ENCODE data around the gene KIF25.

Gene KIF25

DNA sequence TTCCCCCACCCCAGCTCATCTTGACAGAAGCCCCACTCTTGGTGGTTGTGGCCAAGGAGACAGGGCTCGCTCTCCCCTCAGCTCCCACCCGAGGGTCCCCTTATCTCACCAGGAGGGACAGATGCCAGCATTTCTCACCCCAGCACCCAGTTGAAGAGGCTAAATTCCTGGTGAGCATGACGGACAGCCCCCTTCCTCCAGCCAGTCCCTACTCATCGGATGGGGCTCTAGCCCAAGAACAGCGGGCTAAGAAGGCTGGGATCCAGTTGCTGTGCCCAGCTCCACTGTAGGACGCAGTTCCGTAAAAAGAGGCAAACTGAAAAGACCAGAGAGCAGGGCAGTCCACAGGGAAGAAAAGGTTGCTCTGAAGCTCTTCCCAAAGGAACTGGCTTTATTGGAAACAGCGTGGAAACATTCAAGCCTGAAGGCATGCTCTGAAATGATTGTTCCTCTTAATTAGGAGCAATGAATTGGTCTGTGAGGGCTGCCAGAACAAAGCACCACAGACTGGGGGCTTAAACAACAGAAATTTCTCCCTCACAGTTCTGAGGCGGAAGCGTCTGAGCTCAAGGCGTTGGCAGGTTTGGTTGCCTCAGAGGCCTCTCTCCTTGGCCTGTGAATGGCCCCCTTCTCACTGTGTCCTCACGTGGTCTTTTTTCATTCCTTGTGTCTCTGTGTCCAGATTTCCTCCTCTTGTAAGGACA, 17.9 kb upstream of the KIF25 start:
- TF ChIP-seq, protein P1, sequence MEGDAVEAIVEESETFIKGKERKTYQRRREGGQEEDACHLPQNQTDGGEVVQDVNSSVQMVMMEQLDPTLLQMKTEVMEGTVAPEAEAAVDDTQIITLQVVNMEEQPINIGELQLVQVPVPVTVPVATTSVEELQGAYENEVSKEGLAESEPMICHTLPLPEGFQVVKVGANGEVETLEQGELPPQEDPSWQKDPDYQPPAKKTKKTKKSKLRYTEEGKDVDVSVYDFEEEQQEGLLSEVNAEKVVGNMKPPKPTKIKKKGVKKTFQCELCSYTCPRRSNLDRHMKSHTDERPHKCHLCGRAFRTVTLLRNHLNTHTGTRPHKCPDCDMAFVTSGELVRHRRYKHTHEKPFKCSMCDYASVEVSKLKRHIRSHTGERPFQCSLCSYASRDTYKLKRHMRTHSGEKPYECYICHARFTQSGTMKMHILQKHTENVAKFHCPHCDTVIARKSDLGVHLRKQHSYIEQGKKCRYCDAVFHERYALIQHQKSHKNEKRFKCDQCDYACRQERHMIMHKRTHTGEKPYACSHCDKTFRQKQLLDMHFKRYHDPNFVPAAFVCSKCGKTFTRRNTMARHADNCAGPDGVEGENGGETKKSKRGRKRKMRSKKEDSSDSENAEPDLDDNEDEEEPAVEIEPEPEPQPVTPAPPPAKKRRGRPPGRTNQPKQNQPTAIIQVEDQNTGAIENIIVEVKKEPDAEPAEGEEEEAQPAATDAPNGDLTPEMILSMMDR (IDR thresholded peaks at IDR 0.05; ENCODE audit: low read depth, low read length), result no peak
- H3K4me3 ChIP-seq (replicated peaks in 1 of 2; ENCODE audit: low read depth in 2 of 2, low read length in 2 of 2), result no peak overlapping the region
- no peak for DNase-seq (ENCODE audit: low read depth in 2 of 2)

DNA sequence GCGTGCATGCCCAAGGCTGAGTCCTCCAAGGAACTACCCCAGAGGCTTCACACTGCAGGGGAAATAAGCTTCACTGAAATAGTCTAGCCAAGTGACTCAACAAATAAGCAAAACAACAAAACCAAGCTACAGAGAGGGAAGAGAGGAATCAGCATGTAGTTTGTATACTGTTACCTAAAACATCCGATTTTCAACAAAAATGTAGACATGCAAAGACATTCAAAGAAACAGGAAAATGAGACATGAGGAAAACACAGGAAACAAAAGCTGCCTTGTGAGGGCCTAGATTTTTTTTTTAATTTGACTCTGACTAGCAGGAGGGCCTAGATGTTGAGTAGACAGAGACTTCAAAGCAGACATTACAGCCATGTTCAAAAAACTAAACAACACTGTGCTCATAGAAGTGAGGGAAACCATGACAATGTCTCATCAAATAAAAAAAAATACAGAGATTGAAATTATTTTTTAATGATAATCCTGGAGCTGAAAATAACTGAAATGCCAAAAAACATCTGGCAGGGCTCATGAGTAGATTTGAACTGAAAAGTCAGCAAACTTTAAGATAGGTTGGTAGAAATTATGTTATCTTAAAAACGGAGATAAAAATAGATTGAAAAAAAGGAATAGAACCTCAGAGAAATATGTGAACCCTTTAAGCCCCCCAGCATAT, 16.4 kb upstream of the KIF25 start:
- TF ChIP-seq, protein P1 (IDR thresholded peaks at IDR 0.05; ENCODE audit: low read depth, low read length), result no peak
- peak; percentile 9 to 22 for DNase-seq (ENCODE audit: low read depth in 2 of 2)
- H3K4me3 ChIP-seq (replicated peaks in 1 of 2; ENCODE audit: low read depth in 2 of 2, low read length in 2 of 2), result no peak overlapping the region

DNA sequence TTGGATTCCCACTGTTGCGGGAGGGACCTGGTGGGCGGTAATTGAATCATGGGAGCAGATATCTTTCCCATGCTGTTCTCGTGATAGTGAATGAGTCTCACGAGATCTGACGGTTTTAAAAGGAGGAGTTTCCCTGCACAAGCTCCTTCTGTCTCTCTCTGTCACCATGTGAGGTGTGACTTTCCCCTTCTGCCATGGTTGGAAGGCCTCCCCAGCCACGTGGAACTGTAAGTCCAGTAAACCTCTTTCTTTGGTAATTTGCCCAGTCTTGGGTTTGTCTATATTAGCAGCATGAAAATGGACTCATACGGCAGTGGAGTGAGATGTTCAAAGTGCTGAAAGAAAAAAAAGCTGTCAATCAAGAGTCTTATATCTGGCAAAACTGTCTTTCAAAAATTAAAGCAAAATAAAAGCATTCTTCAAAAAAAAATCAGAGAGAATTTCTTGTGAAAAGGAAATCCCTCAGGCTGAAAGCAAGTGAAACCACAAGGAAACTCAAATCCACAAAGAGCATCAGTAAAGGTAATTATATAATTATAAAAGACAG, 15.5 kb upstream of the KIF25 start:
- TF ChIP-seq, protein P1 (IDR thresholded peaks at IDR 0.05; ENCODE audit: low read depth, low read length), result no peak
- no peak for DNase-seq (ENCODE audit: low read depth in 2 of 2)

DNA sequence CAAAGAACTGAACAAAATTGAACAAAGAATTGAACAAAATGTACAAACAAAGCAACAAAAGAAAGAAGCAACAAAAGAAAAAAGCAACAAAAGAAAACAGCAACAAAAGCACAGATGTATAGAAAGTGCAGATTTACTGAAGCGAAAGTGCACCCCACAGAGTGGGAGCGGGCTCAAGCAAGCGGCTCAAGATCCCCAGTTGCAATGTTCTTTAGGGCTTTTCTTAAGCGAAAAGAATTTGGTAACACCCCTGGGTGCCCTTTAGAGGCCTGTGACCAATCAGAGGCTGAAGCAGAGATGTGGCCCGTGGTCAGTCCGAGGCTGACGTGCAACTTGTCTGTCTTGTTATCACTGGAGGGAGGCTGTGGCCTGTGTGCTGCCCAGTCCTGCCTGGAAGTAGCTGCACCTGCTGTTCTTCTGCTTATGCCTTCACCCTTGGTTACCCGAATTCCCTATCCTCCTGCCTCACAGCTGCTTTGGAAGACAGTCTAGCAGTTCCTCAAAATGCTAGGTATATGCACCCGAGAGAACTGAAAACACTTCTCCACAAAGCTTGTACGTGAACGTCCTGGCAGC, 13.2 kb upstream of the KIF25 start:
- DNase-seq (ENCODE audit: low read depth in 2 of 2), result no peak
- no peak overlapping the region for H3K4me3 ChIP-seq (replicated peaks in 1 of 2; ENCODE audit: low read depth in 2 of 2, low read length in 2 of 2)
- TF ChIP-seq, protein P1 (IDR thresholded peaks at IDR 0.05; ENCODE audit: low read depth, low read length), result no peak

More for the DNA sequence above, 15.5 kb upstream of the KIF25 start:
- H3K4me3 ChIP-seq (replicated peaks in 1 of 2; ENCODE audit: low read depth in 2 of 2, low read length in 2 of 2), result no peak overlapping the region

DNA sequence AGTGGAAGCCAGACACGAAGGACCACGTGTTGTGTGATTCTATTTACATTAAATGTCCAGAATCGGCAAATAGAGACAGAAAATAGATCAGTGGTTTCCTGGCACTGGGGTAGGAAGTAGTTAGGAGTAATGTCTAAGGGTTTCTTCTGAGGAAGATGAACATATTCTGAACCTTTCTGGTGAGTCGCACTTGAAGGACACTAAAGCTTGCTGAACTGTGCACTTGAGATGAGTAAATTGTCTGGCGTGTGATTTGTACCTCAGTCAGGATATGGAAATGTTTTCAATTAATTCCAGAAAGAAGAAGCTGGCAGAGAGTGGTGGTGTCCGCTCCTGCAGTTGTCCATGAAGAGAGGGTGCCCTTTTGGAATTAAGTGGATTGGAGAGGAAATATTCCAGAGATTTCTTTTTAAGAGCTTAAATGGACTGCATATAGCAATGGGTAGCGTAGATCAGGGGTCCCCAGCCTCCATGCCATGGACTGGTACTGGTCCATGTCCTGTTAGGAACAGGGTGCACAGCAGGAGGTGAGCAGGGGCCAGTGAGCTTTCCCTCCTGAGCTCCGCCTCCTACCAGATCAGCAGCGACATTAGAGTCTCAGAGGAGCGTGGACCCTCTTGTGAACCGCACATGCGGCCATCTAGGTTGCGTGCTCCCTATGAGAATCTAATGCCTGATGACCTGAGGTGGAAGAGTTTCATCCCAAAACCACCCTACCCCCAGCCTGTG, 12.4 kb upstream of the KIF25 start:
- TF ChIP-seq, protein P1 (IDR thresholded peaks at IDR 0.05; ENCODE audit: low read depth, low read length), result no peak
- H3K4me3 ChIP-seq (replicated peaks in 1 of 2; ENCODE audit: low read depth in 2 of 2, low read length in 2 of 2), result no peak overlapping the region
- DNase-seq (ENCODE audit: low read depth in 2 of 2), result no peak

DNA sequence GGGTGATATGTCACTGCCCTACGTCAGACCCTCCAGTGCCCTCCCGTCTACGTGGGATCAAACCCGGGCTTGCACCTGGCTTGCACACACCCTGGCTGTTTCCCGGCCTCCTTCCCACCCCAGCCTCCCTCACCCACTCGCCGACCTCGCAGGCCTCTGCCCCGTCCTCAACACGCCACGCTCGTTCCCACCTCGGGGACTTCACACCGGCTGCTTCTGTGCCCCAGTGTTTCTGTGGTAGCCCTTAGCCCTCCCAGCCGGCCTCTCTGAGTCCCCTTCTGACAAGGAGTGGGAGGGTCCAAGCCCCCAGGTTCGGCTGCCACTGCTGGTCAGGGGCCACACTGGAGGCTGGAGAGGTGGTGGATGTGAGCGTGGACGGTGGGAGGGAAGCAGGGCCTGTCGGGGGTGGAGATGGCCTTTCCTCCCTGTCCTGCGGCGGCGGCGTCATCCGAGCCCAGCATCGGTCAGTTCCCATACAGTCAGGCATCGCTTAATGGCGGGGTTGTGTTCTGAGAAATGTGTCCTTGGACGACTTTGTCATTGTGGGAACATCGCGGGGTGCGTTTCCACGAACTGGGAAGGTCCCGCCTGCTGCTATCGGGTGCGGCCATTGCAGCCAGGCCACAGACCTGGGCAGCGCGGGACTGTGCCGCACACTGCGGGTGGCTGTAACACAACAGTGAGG, 11.4 kb upstream of the KIF25 start:
- H3K4me3 ChIP-seq (replicated peaks in 1 of 2; ENCODE audit: low read depth in 2 of 2, low read length in 2 of 2), result no peak overlapping the region
- DNase-seq (ENCODE audit: low read depth in 2 of 2), result no peak
- TF ChIP-seq, protein P1 (IDR thresholded peaks at IDR 0.05; ENCODE audit: low read depth, low read length), result no peak

All from cardiac fibroblast (primary cell).